Stomach (tissue), 9 donors: ENCODE data around the gene FADS2. TPM values are rescaled to one million over a fixed set of nuclear protein-coding genes. Genes with fewer than 3 reads are reported as not detected.

Experiments used
- DNase-seq, 2 donors: peaks; one replicate each; pipeline versions ENCODE4 v3.0.0 to v3.0.0-alpha.2; 2013 to 2019
- H3K27ac ChIP-seq, 5 donors: fragments of 200-600 bp in 4 of 5; sonication (generic) in 4 of 5; one replicate each; pipeline ENCODE4 v1.5.1; 2013 to 2019; ENCODE audit warnings: mild to moderate bottlenecking in 1 of 5, moderate library complexity in 1 of 5
- H3K27me3 ChIP-seq, 3 donors: fragments of 200-600 bp; sonication (generic); one replicate each; pipeline ENCODE4 v1.5.1; 2017 to 2019; ENCODE audit warnings: mixed run types in 1 of 3
- H3K36me3 ChIP-seq, 4 donors: fragments of 200-600 bp; sonication (generic); 1 replicate in 3 of 4; 2 replicates in 1 of 4; pipeline ENCODE4 v1.5.1; 2016 to 2019
- H3K4me1 ChIP-seq, 4 donors: fragments of 200-600 bp; sonication (generic); one replicate each; pipeline ENCODE4 v1.5.1; 2016 to 2019
- H3K4me3 ChIP-seq, 4 donors: fragments of 200-600 bp; sonication (generic) in 3 of 4; one replicate each; pipeline ENCODE4 v1.5.1; 2016 to 2019; ENCODE audit warnings: mild to moderate bottlenecking in 1 of 4
- H3K9me3 ChIP-seq, 4 donors: fragments of 200-600 bp; sonication (generic); one replicate each; pipeline ENCODE4 v1.5.1; 2016 to 2019
- EP300 ChIP-seq: sonication (generic); formaldehyde crosslinking; IDR thresholded peaks from one replicate; pipeline ENCODE4 v1.6.1; 2017; ENCODE audit warnings: antibody characterized with exemption
- POLR2A ChIP-seq, 4 donors: fragments of 450-650 bp; IDR thresholded peaks; one replicate each; pipeline ENCODE4 v1.6.1; 2016; ENCODE audit warnings: antibody characterized with exemption in 4 of 4, control low read depth in 2 of 4, mild to moderate bottlenecking in 1 of 4, moderate library complexity in 1 of 4
- POLR2AphosphoS5 ChIP-seq, 3 donors: sonication (generic); formaldehyde crosslinking; IDR thresholded peaks; one replicate each; pipeline ENCODE4 v1.6.1; 2016; ENCODE audit warnings: antibody characterized with exemption in 3 of 3
- WGBS, 5 donors: extraction: QIAGEN DNeasy Blood & Tissue Kit in 3 of 5; methylation state at CpG; one replicate each; pipeline versions ENCODE4 v1.1.5 to v1.1.7; 2013 to 2018; 5-methylcytosine and 5-hydroxymethylcytosine counted together
- intact Hi-C: fragments of 100-400 bp; cut with DNase I; formaldehyde crosslinking; loops from one replicate; pipeline ENCODE4 v1.15.1; 2023; ENCODE audit warnings: low total_unique reads
- polyA plus RNA-seq, 3 donors: library from polyadenylated mRNA; stranded (reverse); fragments of 200-250 nt; gene quantifications; one replicate each; pipeline ENCODE4 v1.2.3, GENCODE V29; 2013
- total RNA-seq, 5 donors: library from RNA; depleted of rRNA; stranded (reverse); fragments of >200 nt; gene quantifications; one replicate each; pipeline versions ENCODE4 v1.1.0 to v1.2.3, GENCODE V29; 2014 to 2016
- TF ChIP-seq, protein P1 (sequence below), 7 experiments: fragments of 450-650 bp in 4 of 7; fragments of 200-600 bp in 3 of 7; sonication (generic) in 3 of 7; IDR thresholded peaks; one replicate each; pipeline ENCODE4 v1.5.1; 2016 to 2019; ENCODE audit warnings: antibody characterized with exemption in 7 of 7, control low read depth in 2 of 7, mild to moderate bottlenecking in 1 of 7
- donor health status: healthy with polysubstance abuse.
- donor health status: Bipolar disorder and iron deficiency.
- donor health status: healthy.

FADS2 gene
- total and polyA plus RNA-seq, 8 donors = 3.5 to 17.1 (median 13.0) TPM; not detected in 1

DNA sequence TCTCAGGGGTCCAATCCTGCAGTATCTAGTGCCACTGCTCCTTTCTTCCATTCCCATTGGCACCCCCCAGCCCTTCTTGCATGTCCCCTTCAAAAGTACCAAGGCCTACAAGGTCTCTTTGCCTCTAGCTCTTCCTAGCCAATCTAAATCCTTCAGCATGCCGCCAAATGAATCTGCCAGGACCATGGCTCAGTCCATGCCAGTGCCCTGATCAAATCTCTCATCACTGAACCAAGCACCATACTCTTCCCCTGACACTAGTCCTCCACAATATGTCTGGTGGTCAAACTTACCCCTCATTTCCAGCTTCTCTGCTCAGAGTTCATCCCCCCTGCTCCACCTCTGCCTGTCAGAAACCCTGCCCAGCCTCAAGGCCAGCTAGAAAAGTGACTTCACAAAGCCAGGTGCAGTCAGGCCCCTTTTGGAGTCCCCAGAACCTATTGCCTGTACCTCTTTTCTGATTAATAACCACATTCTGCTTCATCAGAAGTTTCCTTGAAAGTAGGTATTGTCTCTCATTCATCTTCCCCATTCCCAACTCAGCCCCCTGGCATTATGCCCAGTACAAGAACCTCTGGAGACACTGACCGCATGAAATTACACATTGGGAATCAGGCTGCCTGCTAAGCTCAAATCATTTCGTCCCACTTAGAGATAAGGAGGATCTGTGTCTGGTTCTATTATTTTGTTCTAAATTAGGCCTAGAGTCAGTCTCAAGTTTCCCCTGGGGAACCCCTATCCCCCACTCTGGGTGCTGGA lies 24.0 kb upstream of the FADS2 start:
- Histone ChIP-seq H3K4me1 (no peaks in the 10 kb centered on the region), H3K27ac (no peak overlapping the region), H3K4me3 (no peak overlapping the region), H3K9me3 (no peaks in the 10 kb centered on the region), H3K27me3 (no peaks in the 10 kb centered on the region), H3K36me3 (peaks cover 8 to 74% (median 45%) of the 10 kb centered on the region in 4 donors)
- DNase-seq = no peak
- no peak for TF ChIP-seq POLR2A (IDR thresholded peaks at IDR 0.05)
- no peak for TF ChIP-seq POLR2AphosphoS5 (IDR thresholded peaks at IDR 0.05)
- TF ChIP-seq EP300 = no peak
- TF ChIP-seq, protein P1, sequence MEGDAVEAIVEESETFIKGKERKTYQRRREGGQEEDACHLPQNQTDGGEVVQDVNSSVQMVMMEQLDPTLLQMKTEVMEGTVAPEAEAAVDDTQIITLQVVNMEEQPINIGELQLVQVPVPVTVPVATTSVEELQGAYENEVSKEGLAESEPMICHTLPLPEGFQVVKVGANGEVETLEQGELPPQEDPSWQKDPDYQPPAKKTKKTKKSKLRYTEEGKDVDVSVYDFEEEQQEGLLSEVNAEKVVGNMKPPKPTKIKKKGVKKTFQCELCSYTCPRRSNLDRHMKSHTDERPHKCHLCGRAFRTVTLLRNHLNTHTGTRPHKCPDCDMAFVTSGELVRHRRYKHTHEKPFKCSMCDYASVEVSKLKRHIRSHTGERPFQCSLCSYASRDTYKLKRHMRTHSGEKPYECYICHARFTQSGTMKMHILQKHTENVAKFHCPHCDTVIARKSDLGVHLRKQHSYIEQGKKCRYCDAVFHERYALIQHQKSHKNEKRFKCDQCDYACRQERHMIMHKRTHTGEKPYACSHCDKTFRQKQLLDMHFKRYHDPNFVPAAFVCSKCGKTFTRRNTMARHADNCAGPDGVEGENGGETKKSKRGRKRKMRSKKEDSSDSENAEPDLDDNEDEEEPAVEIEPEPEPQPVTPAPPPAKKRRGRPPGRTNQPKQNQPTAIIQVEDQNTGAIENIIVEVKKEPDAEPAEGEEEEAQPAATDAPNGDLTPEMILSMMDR (IDR thresholded peaks at IDR 0.05) = no peak
- intact Hi-C loops = loop anchor here (10.0 kb wide), 2 partner anchors 91 to 301 kb away; partner anchors contain the start of gene FADS3
- 75 to 84% (median 81%) methylated on average over 3 of the region's 3 CpGs for WGBS, 5 donors

DNA sequence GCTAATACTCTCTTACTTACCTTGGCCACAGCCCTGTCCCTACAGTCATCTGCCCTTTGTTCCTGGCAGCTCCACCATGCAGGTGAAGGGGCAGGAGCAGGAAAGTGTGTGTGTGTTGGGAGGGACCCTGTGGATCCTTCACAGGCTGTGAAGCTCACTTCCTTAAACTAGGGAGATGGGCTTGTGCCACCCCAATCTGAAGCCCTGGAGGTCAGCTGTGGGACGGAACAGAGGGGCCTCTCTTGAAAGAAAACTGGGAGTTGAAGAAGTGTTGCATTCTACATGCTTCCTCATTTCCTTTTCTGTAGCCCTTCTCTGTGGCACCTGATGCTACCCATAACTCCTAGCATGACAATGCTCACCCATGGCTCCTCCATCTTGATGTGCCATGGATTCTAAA lies 23.0 kb upstream of the FADS2 start:
- no peak for TF ChIP-seq POLR2AphosphoS5 (IDR thresholded peaks at IDR 0.05)
- intact Hi-C loops = loop anchor here (10.0 kb wide), 2 partner anchors 90 to 300 kb away; partner anchors contain the start of gene FADS3
- peaks cover 8 to 84% (median 55%) of the 10 kb centered on the region in 4 donors for H3K36me3 ChIP-seq

DNA sequence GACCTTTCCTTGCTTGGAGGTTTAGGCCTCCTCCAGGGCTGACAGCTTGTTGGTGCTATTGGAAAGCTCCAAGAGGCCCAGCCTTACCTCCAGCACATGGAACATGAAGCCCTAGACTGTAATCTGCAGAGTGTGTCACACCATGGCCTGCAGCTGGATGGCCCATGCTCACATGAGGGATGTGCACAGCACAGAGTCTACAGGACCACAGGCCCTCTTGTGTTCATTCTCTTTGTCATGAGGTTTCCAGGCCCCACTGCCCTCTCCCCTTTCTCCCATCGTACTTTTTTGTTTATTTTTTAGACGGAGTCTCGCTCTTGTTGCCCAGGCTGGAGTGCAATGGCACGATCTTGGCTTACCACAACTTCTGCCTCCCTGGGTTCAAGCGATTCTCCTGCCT lies 21.3 kb upstream of the FADS2 start:
- no peaks in the 10 kb centered on the region for H3K4me1 ChIP-seq
- H3K4me3 ChIP-seq = no peak overlapping the region
- no peak for DNase-seq
- intact Hi-C loops = loop anchor here (10.0 kb wide), 2 partner anchors 88 to 298 kb away; partner anchors contain the start of gene FADS3
- no peak for TF ChIP-seq POLR2AphosphoS5 (IDR thresholded peaks at IDR 0.05)
- TF ChIP-seq, protein P1 (IDR thresholded peaks at IDR 0.05) = no peak
- H3K27me3 ChIP-seq = no peaks in the 10 kb centered on the region
- H3K9me3 ChIP-seq = no peaks in the 10 kb centered on the region
- H3K36me3 ChIP-seq = peaks cover 20 to 95% (median 69%) of the 10 kb centered on the region in 4 donors
- H3K27ac ChIP-seq = no peak overlapping the region
- 69 to 90% (median 86%) methylated on average over 5 of the region's 5 CpGs for WGBS, 5 donors

More for the DNA sequence above, 23.0 kb upstream of the FADS2 start:
- no peak overlapping the region for H3K4me3 ChIP-seq
- H3K27me3 ChIP-seq = no peaks in the 10 kb centered on the region
- no peaks in the 10 kb centered on the region for H3K9me3 ChIP-seq
- DNase-seq = no peak
- no peak overlapping the region for H3K27ac ChIP-seq
- no peaks in the 10 kb centered on the region for H3K4me1 ChIP-seq
- 88 to 100% (median 91%) methylated on average over 1 of the region's 1 CpG for WGBS, 5 donors

DNA sequence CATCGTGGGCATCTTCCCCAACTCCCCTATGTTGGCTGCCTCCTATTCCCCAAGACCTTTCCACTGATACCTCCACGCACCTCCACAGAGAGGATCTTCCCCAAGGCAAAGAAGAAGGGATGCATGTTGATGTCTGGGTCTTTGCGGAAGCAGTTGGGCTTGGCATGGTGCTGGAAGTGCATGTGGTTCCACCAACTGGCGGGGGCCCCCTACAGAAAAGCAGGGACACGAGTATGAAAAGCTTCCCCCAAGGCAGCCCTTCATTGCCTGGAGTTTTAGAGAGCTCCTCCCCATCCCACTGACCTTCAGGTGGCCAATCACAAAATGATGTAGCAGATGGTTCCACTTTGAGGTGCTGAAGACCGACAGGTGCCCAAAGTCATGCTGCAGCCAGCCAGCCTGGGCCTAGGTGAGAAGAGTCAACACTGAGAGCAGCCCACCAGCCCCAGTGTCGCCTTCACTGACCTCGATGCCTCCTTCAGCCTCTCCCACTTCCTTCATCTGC lies 17.4 kb upstream of the FADS2 start:
- no peaks in the 10 kb centered on the region for H3K27me3 ChIP-seq
- H3K4me3 ChIP-seq = no peak overlapping the region
- H3K36me3 ChIP-seq = peaks cover 17 to 70% (median 54%) of the 10 kb centered on the region in 4 donors
- WGBS, 5 donors = 89 to 97% (median 96%) methylated on average over 7 to 8 of the region's 8 CpGs
- no peak overlapping the region for H3K27ac ChIP-seq
- no peaks in the 10 kb centered on the region for H3K9me3 ChIP-seq
- no peak for DNase-seq
- intact Hi-C loops = loop anchor here (10.0 kb wide), 1 partner anchor 144 kb away; the partner anchor contains the start of gene BEST1
- TF ChIP-seq POLR2AphosphoS5 (IDR thresholded peaks at IDR 0.05) (no peak), POLR2A (IDR thresholded peaks at IDR 0.05) (no peak), EP300 (no peak)
- TF ChIP-seq, protein P1 (IDR thresholded peaks at IDR 0.05) = no peak
- H3K4me1 ChIP-seq = peaks cover 0 to 13% (median 8%) of the 10 kb centered on the region in 4 donors
